ENCODE results near the gene MECR.

MECR gene, protein sequence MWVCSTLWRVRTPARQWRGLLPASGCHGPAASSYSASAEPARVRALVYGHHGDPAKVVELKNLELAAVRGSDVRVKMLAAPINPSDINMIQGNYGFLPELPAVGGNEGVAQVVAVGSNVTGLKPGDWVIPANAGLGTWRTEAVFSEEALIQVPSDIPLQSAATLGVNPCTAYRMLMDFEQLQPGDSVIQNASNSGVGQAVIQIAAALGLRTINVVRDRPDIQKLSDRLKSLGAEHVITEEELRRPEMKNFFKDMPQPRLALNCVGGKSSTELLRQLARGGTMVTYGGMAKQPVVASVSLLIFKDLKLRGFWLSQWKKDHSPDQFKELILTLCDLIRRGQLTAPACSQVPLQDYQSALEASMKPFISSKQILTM

DNA sequence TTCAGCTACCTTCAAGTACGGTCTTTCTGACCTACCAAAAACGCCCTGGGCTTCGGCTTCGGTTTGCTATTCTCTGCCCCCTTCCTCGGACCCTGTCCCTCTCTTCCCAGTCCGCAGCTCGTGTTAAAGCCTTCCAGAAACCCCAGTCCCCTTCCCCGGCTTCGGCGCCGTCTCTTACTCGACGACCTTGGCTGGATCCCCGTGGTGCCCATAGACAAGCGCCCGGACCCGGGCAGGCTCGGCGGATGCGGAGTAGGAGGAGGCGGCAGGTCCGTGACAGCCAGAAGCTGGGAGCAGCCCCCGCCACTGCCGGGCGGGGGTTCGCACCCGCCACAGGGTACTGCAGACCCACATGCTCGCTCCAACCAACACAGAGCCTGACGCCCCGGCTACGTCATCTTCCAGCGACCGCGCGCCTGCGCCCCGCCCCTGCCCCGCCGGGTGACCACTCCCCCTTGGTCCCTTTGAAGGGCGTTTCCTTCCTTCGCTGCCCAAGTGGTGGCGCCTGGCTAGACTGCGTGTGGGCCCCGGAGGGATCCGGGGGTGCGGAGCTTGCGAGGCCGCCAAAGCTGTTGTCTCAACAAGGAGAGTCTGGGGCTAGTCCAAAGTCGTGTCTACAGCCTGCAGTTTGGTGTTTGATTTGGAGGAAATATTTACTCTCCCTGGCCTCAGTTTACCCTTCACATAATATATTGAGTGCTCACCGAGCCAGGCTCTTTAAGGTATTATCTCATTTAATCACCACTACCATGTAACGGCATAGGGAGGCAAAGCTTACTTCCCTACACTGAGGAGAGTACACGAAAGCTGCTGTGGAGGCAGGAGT is at the start of gene MECR:
Gene MECR (minus strand): TSS at position 382 of the 826 bp plus-strand sequence. CDS start 28 bp downstream, at position 354.
- H3K4me3 ChIP-seq (ENCODE audit: low read length) = peak within 1 kb of the TSS; percentile 97
- peaks cover 5% of the 10 kb centered on the region for H3K27me3 ChIP-seq (ENCODE audit: control insufficient read depth, insufficient read depth, low read length)
- H3K36me3 ChIP-seq (ENCODE audit: control insufficient read depth, low read depth, low read length) = no peaks in the 10 kb centered on the region
- peak within 1 kb of the TSS; percentile 83 for H3K9ac ChIP-seq (ENCODE audit: low read length)
- no peaks in the 10 kb centered on the region for H3K9me3 ChIP-seq (ENCODE audit: control insufficient read depth, low read depth, low read length)
- H3K27ac ChIP-seq (ENCODE audit: low read length) = peak within 1 kb of the TSS; percentile 59
- peaks cover 8% of the 10 kb centered on the region for H3K4me1 ChIP-seq (ENCODE audit: control insufficient read depth, low read depth, low read length)

DNA sequence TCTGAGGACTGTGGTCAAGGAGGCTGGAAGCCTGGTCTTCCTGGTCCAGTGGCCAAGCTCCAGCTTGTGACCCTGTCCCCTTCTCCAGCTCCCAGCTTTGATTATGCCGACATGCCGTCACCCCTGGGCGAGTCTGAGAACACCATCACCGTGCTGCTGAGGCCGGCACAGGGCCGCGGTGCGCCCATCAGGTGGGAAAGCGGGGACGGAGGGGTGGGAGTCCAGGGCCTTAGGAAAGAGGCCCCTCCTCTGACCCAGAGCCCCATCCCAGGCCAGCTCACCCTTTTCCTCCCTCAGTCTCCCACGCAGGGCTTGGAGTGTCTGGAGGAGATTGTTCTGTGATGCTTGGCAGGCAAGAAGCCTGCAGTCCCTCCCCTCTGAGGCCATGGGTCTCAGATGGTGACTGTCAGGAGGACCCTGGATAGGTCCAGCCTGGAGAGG is 49.2 kb upstream of the MECR start:
- Histone ChIP-seq H3K4me1 (ENCODE audit: control insufficient read depth, low read depth, low read length) (peaks cover 13% of the 10 kb centered on the region), H3K27me3 (ENCODE audit: control insufficient read depth, insufficient read depth, low read length) (no peaks in the 10 kb centered on the region), H3K36me3 (ENCODE audit: control insufficient read depth, low read depth, low read length) (no peaks in the 10 kb centered on the region), H3K9ac (ENCODE audit: low read length) (no peak overlapping the region), H3K27ac (ENCODE audit: low read length) (no peak overlapping the region), H3K4me3 (ENCODE audit: low read length) (no peak overlapping the region), H3K9me3 (ENCODE audit: control insufficient read depth, low read depth, low read length) (no peaks in the 10 kb centered on the region)

DNA sequence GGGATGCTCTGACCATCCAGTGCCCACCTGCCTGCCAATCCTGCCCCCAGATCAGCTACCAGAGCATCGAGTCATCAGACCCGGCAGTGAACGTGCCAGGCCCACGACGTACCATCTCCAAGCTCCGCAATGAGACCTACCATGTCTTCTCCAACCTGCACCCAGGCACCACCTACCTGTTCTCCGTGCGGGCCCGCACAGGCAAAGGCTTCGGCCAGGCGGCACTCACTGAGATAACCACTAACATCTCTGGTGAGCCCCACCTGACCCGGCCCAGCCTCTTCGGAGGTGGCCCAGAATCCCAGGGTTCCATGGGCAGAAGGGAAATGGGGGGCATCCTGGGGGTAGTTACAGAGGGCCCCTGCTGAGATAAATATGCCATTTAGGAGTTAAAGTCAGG is 48.7 kb upstream of the MECR start:
- no peaks in the 10 kb centered on the region for H3K36me3 ChIP-seq (ENCODE audit: control insufficient read depth, low read depth, low read length)
- H3K4me3 ChIP-seq (ENCODE audit: low read length) = no peak overlapping the region
- no peak overlapping the region for H3K9ac ChIP-seq (ENCODE audit: low read length)
- peaks cover 13% of the 10 kb centered on the region for H3K4me1 ChIP-seq (ENCODE audit: control insufficient read depth, low read depth, low read length)
- H3K9me3 ChIP-seq (ENCODE audit: control insufficient read depth, low read depth, low read length) = no peaks in the 10 kb centered on the region
- H3K27ac ChIP-seq (ENCODE audit: low read length) = no peak overlapping the region
- H3K27me3 ChIP-seq (ENCODE audit: control insufficient read depth, insufficient read depth, low read length) = no peaks in the 10 kb centered on the region

DNA sequence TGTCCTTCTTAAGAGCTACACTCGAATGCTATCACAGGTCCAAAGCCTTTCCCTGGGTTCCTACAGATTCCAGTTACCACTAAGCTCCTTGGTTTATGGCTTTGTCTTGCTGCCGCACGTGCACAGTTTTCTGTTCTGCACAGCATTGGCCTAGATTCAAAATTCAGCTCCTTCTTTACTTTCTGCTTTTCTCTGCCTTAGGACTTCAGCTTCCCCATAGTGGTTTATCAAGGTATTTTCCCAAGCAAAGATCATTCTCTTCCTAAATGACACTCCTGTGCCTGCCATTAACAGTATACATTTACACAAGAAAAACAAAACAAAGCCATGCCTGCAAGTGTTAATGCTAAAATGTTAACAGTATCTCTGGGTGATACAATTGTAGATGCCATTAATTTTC is 47.4 kb upstream of the MECR start:
- Histone ChIP-seq H3K27ac (ENCODE audit: low read length) (no peak overlapping the region), H3K36me3 (ENCODE audit: control insufficient read depth, low read depth, low read length) (no peaks in the 10 kb centered on the region), H3K4me1 (ENCODE audit: control insufficient read depth, low read depth, low read length) (peaks cover 4% of the 10 kb centered on the region), H3K9me3 (ENCODE audit: control insufficient read depth, low read depth, low read length) (no peaks in the 10 kb centered on the region), H3K27me3 (ENCODE audit: control insufficient read depth, insufficient read depth, low read length) (no peaks in the 10 kb centered on the region), H3K9ac (ENCODE audit: low read length) (no peak overlapping the region), H3K4me3 (ENCODE audit: low read length) (no peak overlapping the region)

DNA sequence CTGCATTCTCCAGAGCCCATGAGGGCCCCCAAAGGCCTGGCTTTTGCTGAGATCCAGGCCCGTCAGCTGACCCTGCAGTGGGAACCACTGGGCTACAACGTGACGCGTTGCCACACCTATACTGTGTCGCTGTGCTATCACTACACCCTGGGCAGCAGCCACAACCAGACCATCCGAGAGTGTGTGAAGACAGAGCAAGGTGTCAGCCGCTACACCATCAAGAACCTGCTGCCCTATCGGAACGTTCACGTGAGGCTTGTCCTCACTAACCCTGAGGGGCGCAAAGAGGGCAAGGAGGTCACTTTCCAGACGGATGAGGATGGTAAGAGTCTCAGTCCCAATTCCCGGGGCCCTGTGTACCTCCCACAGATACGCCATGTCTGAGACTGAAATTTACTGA is 44.7 kb upstream of the MECR start:
- H3K27me3 ChIP-seq (ENCODE audit: control insufficient read depth, insufficient read depth, low read length) = no peaks in the 10 kb centered on the region
- H3K27ac ChIP-seq (ENCODE audit: low read length) = no peak overlapping the region
- no peaks in the 10 kb centered on the region for H3K36me3 ChIP-seq (ENCODE audit: control insufficient read depth, low read depth, low read length)

DNA sequence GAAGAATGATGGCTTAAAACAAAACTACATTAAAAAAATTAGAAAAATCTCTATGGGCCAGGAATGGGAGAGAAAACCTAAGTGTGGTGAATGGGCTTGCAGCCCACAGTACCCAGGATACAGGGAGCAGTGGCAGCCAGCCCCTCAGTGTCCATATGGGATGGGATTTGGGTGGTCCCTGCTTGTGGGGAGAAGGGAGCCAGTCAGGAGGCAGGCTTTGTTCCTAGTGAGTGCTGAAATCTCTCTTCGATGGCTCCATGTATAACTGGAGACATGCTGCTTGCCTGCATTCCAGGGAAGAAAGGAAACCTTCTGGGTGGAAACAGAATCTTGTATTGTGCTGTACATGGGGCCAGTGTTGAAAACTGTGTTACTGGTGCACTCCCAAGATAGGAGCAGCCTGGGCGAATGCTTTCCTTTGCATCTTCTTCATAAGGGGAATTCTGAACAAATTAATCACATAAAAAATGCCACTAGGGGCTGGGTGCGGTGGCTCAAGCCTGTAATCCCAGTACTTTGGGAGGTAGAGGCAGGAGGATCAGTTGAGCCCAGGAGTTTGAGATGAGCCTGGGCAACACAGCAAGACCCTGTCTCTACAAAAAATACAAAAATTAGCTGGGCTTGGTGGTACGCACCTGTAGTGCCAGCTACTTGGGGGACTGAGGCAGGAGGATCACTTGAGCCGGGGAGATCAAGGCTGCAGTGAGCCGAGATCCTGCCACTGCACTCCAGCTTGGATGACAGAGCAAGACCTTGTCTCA is 41.6 kb upstream of the MECR start:
- Histone ChIP-seq H3K9me3 (ENCODE audit: control insufficient read depth, low read depth, low read length) (no peaks in the 10 kb centered on the region), H3K4me3 (ENCODE audit: low read length) (peak overlapping the region; percentile 26), H3K9ac (ENCODE audit: low read length) (no peak overlapping the region), H3K36me3 (ENCODE audit: control insufficient read depth, low read depth, low read length) (no peaks in the 10 kb centered on the region), H3K4me1 (ENCODE audit: control insufficient read depth, low read depth, low read length) (peaks cover 14% of the 10 kb centered on the region), H3K27ac (ENCODE audit: low read length) (no peak overlapping the region), H3K27me3 (ENCODE audit: control insufficient read depth, insufficient read depth, low read length) (no peaks in the 10 kb centered on the region)

More for the DNA sequence above, 44.7 kb upstream of the MECR start:
- peaks cover 14% of the 10 kb centered on the region for H3K4me1 ChIP-seq (ENCODE audit: control insufficient read depth, low read depth, low read length)
- H3K4me3 ChIP-seq (ENCODE audit: low read length) = no peak overlapping the region
- H3K9ac ChIP-seq (ENCODE audit: low read length) = no peak overlapping the region
- no peaks in the 10 kb centered on the region for H3K9me3 ChIP-seq (ENCODE audit: control insufficient read depth, low read depth, low read length)

DNA sequence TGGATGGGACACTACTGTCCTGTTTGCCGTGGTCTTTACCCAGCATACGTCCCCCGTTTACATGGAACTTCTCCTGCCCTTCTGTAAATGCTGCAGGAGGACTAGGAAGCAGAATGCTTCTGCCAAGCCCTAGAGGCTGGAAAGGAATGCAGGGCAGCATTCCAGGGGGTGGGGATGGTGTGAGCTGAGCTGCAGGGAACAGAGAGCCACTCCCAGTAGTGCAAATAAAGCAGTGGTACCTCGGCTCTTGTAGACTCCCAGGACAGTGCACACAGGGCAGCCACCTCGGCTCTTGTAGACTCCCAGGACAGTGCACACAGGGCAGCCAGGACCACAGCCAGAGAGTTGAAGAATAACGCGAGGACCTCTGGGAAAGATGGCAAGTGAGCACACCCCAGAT is 41.0 kb upstream of the MECR start:
- Histone ChIP-seq H3K9me3 (ENCODE audit: control insufficient read depth, low read depth, low read length) (no peaks in the 10 kb centered on the region), H3K27ac (ENCODE audit: low read length) (no peak overlapping the region), H3K4me1 (ENCODE audit: control insufficient read depth, low read depth, low read length) (peaks cover 14% of the 10 kb centered on the region), H3K9ac (ENCODE audit: low read length) (no peak overlapping the region), H3K4me3 (ENCODE audit: low read length) (peak overlapping the region; percentile 26), H3K36me3 (ENCODE audit: control insufficient read depth, low read depth, low read length) (no peaks in the 10 kb centered on the region), H3K27me3 (ENCODE audit: control insufficient read depth, insufficient read depth, low read length) (no peaks in the 10 kb centered on the region)

DNA sequence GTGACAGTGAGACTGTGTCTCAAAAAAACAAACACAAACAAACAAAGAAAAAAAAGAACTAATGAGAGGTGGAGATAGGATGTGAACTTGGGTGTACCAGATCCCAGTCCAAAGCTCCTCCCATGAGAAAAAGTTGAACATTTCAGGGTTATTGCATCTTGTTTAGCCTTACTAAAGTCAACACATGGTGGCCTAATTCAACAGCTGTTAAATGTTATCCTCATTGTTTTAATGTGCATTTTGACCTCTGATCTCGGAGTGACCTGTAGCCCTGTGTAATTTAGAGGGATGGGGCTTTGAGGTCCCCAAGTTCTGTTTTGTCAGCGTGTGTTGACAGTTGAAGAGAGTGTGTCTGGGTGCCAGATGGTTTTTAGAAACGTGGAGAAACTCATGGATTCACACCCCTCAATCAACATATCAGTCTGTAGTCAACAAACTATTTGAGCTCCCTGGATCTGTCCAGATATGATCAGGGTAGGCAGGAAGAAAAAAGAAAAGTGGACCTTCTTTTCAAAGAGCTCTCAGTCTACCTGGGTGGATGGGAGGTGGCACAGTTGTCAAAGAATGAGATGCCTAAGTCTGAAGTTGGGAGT is 40.3 kb upstream of the MECR start:
- no peaks in the 10 kb centered on the region for H3K27me3 ChIP-seq (ENCODE audit: control insufficient read depth, insufficient read depth, low read length)

DNA sequence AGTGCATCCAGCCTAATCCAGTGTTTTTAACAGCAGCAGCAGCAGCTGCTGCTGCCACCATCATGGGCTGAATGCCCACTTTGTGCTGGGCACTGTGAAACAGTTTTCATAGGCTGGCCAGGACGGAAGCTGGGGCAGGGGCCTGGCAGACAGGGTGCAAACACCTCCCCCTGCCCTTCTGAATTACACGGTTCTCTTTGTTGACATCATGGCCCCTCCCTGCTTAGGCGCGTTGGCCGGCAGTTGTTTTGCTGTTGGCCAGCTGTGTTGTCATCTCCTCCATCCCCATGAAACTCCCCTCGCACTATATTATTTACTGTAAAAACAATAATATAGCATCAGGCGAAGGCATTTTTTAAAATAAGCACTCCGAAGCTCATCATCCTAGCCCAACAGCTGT is 38.6 kb upstream of the MECR start:
- no peak overlapping the region for H3K9ac ChIP-seq (ENCODE audit: low read length)
- no peak overlapping the region for H3K4me3 ChIP-seq (ENCODE audit: low read length)
- peaks cover 14% of the 10 kb centered on the region for H3K4me1 ChIP-seq (ENCODE audit: control insufficient read depth, low read depth, low read length)
- H3K36me3 ChIP-seq (ENCODE audit: control insufficient read depth, low read depth, low read length) = no peaks in the 10 kb centered on the region
- H3K9me3 ChIP-seq (ENCODE audit: control insufficient read depth, low read depth, low read length) = no peaks in the 10 kb centered on the region
- H3K27ac ChIP-seq (ENCODE audit: low read length) = no peak overlapping the region
- H3K27me3 ChIP-seq (ENCODE audit: control insufficient read depth, insufficient read depth, low read length) = no peaks in the 10 kb centered on the region

More for the DNA sequence above, 40.3 kb upstream of the MECR start:
- peaks cover 14% of the 10 kb centered on the region for H3K4me1 ChIP-seq (ENCODE audit: control insufficient read depth, low read depth, low read length)
- H3K9me3 ChIP-seq (ENCODE audit: control insufficient read depth, low read depth, low read length) = no peaks in the 10 kb centered on the region
- no peak overlapping the region for H3K27ac ChIP-seq (ENCODE audit: low read length)
- H3K36me3 ChIP-seq (ENCODE audit: control insufficient read depth, low read depth, low read length) = no peaks in the 10 kb centered on the region
- H3K9ac ChIP-seq (ENCODE audit: low read length) = no peak overlapping the region
- no peak overlapping the region for H3K4me3 ChIP-seq (ENCODE audit: low read length)

DNA sequence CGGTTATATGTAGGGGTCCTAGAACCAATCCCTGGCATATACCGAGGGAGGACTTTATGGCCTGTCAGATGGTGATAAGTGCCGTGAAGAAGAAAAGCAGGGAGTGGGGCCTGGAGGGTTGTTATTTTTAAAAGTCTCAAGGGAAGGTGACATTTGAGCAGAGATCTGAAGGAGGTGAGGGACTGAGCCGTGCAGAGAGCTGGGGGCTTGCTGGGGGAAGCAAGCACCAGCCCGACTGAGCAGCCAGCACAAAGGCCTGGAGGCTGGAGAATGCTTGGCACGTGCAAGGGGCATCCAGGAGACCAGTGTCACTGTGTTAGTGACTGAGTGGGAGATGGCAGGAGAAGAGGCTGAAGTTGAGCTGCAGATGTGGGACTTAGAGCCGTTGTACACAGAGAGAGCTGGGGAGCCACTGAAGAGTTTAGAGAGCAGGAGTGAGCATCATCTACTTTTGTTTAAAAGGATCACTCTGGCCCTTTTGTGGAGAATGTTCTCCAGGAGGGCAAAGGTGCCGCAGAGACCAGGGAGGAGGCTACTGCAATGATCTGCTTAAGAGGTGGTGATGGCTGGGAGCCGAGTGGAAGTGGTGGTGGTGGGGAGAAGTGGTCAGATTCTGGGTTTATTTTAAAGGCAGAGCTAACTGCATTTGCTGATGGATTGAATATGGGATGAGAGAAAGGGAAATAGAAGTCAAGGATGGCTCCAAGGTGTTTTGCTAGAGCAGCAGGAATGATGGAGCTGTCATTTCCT is 36.8 kb upstream of the MECR start:
- H3K9me3 ChIP-seq (ENCODE audit: control insufficient read depth, low read depth, low read length) = no peaks in the 10 kb centered on the region
- no peaks in the 10 kb centered on the region for H3K27me3 ChIP-seq (ENCODE audit: control insufficient read depth, insufficient read depth, low read length)
- no peak overlapping the region for H3K27ac ChIP-seq (ENCODE audit: low read length)
- H3K36me3 ChIP-seq (ENCODE audit: control insufficient read depth, low read depth, low read length) = no peaks in the 10 kb centered on the region
- no peak overlapping the region for H3K4me3 ChIP-seq (ENCODE audit: low read length)
- H3K9ac ChIP-seq (ENCODE audit: low read length) = no peak overlapping the region
- peaks cover 14% of the 10 kb centered on the region for H3K4me1 ChIP-seq (ENCODE audit: control insufficient read depth, low read depth, low read length)
